K562 (cell line): ENCODE measurements around the gene TTC28. TPM values are rescaled to one million over a fixed set of nuclear protein-coding genes. Genes with fewer than 3 reads are reported as not detected.

ENCODE experiments used
- ATAC-seq: fragments of 200-7000 bp; cut with Tn5 transposase; 3 replicates; pipeline ENCODE4 v1.9.1; 2020; ENCODE audit warnings: moderate library complexity
- BruUV-seq: library from RNA; stranded (reverse); fragments of 400-500 nt; replicated peaks from 2 replicates; lab custom pipeline; 2021; lab: Mats Ljungman, UMichigan
- CTCF ChIA-PET: fragments of 300-600 bp; formaldehyde crosslinking; extraction: SDS; loops from one replicate; lab custom pipeline; 2021; ENCODE audit warnings: low intra/inter-chr PET ratio; lab: Yijun Ruan, JAX
- POLR2A ChIA-PET: fragments of 300-600, 350-650 bp; sonication (Branson Sonifier 250); formaldehyde crosslinking; extraction: SDS; loops from one replicate; lab custom pipeline; 2021; ENCODE audit warnings: antibody characterized with exemption, inconsistent platforms; lab: Yijun Ruan, JAX
- DNase-seq, 4 experiments: peaks; one replicate each; pipeline versions ENCODE4 v3.0.0 to v3.0.0-alpha.2; 2011 to 2018; ENCODE audit warnings: low spot score in 3 of 4, mixed read lengths in 3 of 4; ENCODE audit errors: extremely low read depth in 1 of 4
- FAIRE-seq: peaks from 2 replicates; lab custom pipeline; 2011; peaks lifted over from hg19 to GRCh38; lab: Jason Lieb, UNC
- H2AFZ ChIP-seq: 2 replicates; pipeline ENCODE4 v1.6.0; 2011; ENCODE audit warnings: low read depth, low read length, control low read depth, inconsistent platforms
- H3K27ac ChIP-seq: fragments of 200-600 bp; 3 replicates; pipeline ENCODE4 v1.8.0; 2011; ENCODE audit warnings: low read depth, mild to moderate bottlenecking, control low read depth, inconsistent platforms, low read length, moderate library complexity, mixed read lengths; ENCODE audit errors: extremely low read depth
- H3K27me3 ChIP-seq, 2 experiments: fragments of 300-600 bp in 1 of 2; 2 replicates in 1 of 2; 3 replicates in 1 of 2; pipeline versions ENCODE4 v1.6.0 to v1.8.0; 2011; ENCODE audit warnings: inconsistent platforms in 2 of 2, low read length in 2 of 2, mild to moderate bottlenecking in 1 of 2, mixed read lengths in 1 of 2, moderate library complexity in 1 of 2; ENCODE audit not compliant: control insufficient read depth in 2 of 2, insufficient read depth in 2 of 2
- H3K36me3 ChIP-seq: fragments of 300-600 bp; 3 replicates; pipeline ENCODE4 v1.8.0; 2011; ENCODE audit warnings: mild to moderate bottlenecking, low read length, inconsistent platforms; ENCODE audit not compliant: control insufficient read depth, insufficient read depth
- H3K4me1 ChIP-seq, 2 experiments: fragments of 200-600 bp in 1 of 2; replicated peaks in 1 of 2; 2 replicates in 1 of 2; 3 replicates in 1 of 2; pipeline versions ENCODE4 v1.5.1 to v1.8.0; 2011; ENCODE audit warnings: inconsistent platforms in 2 of 2, low read length in 2 of 2, mild to moderate bottlenecking in 1 of 2, mixed read lengths in 1 of 2, moderate library complexity in 1 of 2; ENCODE audit not compliant: control insufficient read depth in 2 of 2, insufficient read depth in 2 of 2
- H3K4me2 ChIP-seq: 2 replicates; pipeline ENCODE4 v1.6.1; 2011; ENCODE audit warnings: low read length, control low read depth, inconsistent platforms, mixed read lengths; ENCODE audit not compliant: insufficient read depth
- H3K4me3 ChIP-seq: fragments of 200-600 bp; sonication (generic), shearing (Covaris generic); 2 replicates; pipeline ENCODE4 v1.5.1; 2016; ENCODE audit warnings: control low read depth, inconsistent platforms
- H3K79me2 ChIP-seq: fragments of 200-600 bp; 3 replicates; pipeline ENCODE4 v1.8.0; 2011; ENCODE audit warnings: low read length, inconsistent platforms; ENCODE audit not compliant: control insufficient read depth, insufficient read depth
- H3K9ac ChIP-seq, 2 experiments: 2 replicates each; pipeline versions ENCODE4 v1.6.0 to v1.6.1; 2011; ENCODE audit warnings: low read depth in 2 of 2, low read length in 2 of 2, control low read depth in 1 of 2, inconsistent platforms in 1 of 2, mild to moderate bottlenecking in 1 of 2, mixed read lengths in 1 of 2; ENCODE audit not compliant: insufficient read depth in 1 of 2
- H3K9me1 ChIP-seq: one replicate; pipeline ENCODE4 v1.6.0; 2011; ENCODE audit warnings: inconsistent platforms, mild to moderate bottlenecking, low read length, moderate library complexity; ENCODE audit not compliant: control insufficient read depth, insufficient read depth
- H3K9me3 ChIP-seq: replicated peaks from 2 replicates; pipeline ENCODE4 v1.5.1; 2011; ENCODE audit warnings: low read depth, low read length, inconsistent platforms; ENCODE audit not compliant: control insufficient read depth, insufficient read depth
- H4K20me1 ChIP-seq: replicated peaks from 2 replicates; pipeline ENCODE4 v1.6.1; 2011; ENCODE audit warnings: low read length, inconsistent platforms, mixed read lengths; ENCODE audit not compliant: control insufficient read depth, insufficient read depth
- ASH1L ChIP-seq: fragments of 450-650 bp; IDR thresholded peaks from 2 replicates; pipeline ENCODE4 v1.6.1; 2018; ENCODE audit warnings: borderline replicate concordance, mild to moderate bottlenecking, low read depth; ENCODE audit not compliant: partially characterized antibody
- DACH1 ChIP-seq: fragments of 450-650 bp; IDR thresholded peaks from 2 replicates; pipeline ENCODE4 v1.6.1; 2018; ENCODE audit not compliant: partially characterized antibody
- KDM2B ChIP-seq: fragments of 250-450 bp; sonication (Bioruptor Pico); IDR thresholded peaks from 2 replicates; pipeline ENCODE4 v1.8.0; 2021; ENCODE audit warnings: mild to moderate bottlenecking, moderate library complexity
- PTRF ChIP-seq: fragments of 450-650 bp; IDR thresholded peaks from 2 replicates; pipeline ENCODE4 v1.6.1; 2016; ENCODE audit warnings: mild to moderate bottlenecking, missing genetic modification characterization, missing compliant biosample characterization
- RBM34 ChIP-seq: fragments of 200-400 bp; formaldehyde crosslinking; IDR thresholded peaks from 2 replicates; pipeline ENCODE4 v1.6.1; 2018; ENCODE audit warnings: low read length, borderline replicate concordance; ENCODE audit not compliant: insufficient read depth
- RUNX1 ChIP-seq: sonication (generic); IDR thresholded peaks from 2 replicates; pipeline ENCODE4 v1.6.1; 2016; ENCODE audit warnings: antibody characterized with exemption, low read depth
- TBL1XR1 ChIP-seq, 2 experiments: IDR thresholded peaks; 2 replicates each; pipeline ENCODE4 v1.6.1; 2012; ENCODE audit warnings: improper control_type of control experiment in 2 of 2, low read length in 2 of 2, mild to moderate bottlenecking in 1 of 2
- THAP12 ChIP-seq: fragments of 250-450 bp; sonication (Bioruptor Pico); IDR thresholded peaks from 2 replicates; pipeline ENCODE4 v1.9.0; 2021; ENCODE audit warnings: mild to moderate bottlenecking, inconsistent platforms
- ZFP1 ChIP-seq: fragments of 450-650 bp; formaldehyde crosslinking; IDR thresholded peaks from 2 replicates; pipeline ENCODE4 v1.4.0; 2020; ENCODE audit warnings: mild to moderate bottlenecking, mixed read lengths
- ZNF23 ChIP-seq: fragments of 250-450 bp; sonication (Bioruptor Pico); IDR thresholded peaks from 2 replicates; pipeline ENCODE4 v1.4.0; 2020; ENCODE audit warnings: mild to moderate bottlenecking
- ZNF695 ChIP-seq: fragments of 450-650 bp; formaldehyde crosslinking; IDR thresholded peaks from 2 replicates; pipeline ENCODE4 v1.4.0; 2020; ENCODE audit warnings: mild to moderate bottlenecking, moderate library complexity
- WGBS: fragments of 100-300 bp; shearing (Covaris generic); methylation state at CpG from one replicate; pipeline ENCODE4 v1.1.6; 2016; ENCODE audit warnings: low coverage, mixed read lengths; ENCODE audit not compliant: insufficient coverage; ENCODE audit errors: missing lambda C conversion rate; 5-methylcytosine and 5-hydroxymethylcytosine counted together
- in situ Hi-C: fragments of 300-500 bp; cut with MboI; formaldehyde crosslinking; loops from 4 replicates; pipeline ENCODE4 v1.15.0; 2018; ENCODE audit warnings: inconsistent platforms, mixed read lengths
- intact Hi-C: fragments of 100-400 bp; cut with micrococcal nuclease; formaldehyde crosslinking; loops from 2 replicates; pipeline ENCODE4 v1.14.2; 2022
- polyA plus RNA-seq, 8 experiments: library from polyadenylated mRNA; depleted of rRNA in 4 of 8; stranded (reverse) in 5 of 8; unstranded in 3 of 8; fragments of >200 nt; fragmentation: Nextera tagmentation in 2 of 8; fragmentation: Illumina TruSeq in 1 of 8; extraction: Ambion mirVana in 2 of 8; extraction: Trizol in 1 of 8; gene quantifications; 2 replicates each; pipeline versions ENCODE4 v1.2.1 to v1.2.3, GENCODE V29; 2011 to 2014; ENCODE audit warnings: inconsistent platforms in 1 of 8, missing spikeins in 1 of 8
- total RNA-seq, 7 experiments: library from RNA; depleted of rRNA in 6 of 7; stranded (reverse); fragments of >200 nt in 6 of 7; fragmentation: Illumina TruSeq in 2 of 7; extraction: Trizol in 2 of 7; gene quantifications; 2 replicates each; pipeline versions ENCODE4 v1.2.1 to v1.2.3, GENCODE V29; 2011 to 2021; ENCODE audit warnings: low replicate concordance in 1 of 7
- TF ChIP-seq, protein P1 (sequence below): sonication (generic); formaldehyde crosslinking; IDR thresholded peaks from 2 replicates; pipeline ENCODE4 v1.8.1; 2023; ENCODE audit warnings: mild to moderate bottlenecking, missing genetic modification reagents
- TF ChIP-seq, protein P2 (sequence below): fragments of 450-650 bp; formaldehyde crosslinking; IDR thresholded peaks from 2 replicates; pipeline ENCODE4 v1.4.0; 2020; ENCODE audit warnings: mild to moderate bottlenecking

TTC28 gene
- total and polyA plus RNA-seq, 9 of the 15 experiments (the other 6 are each of a cell fraction or from before 2014, with no cell fraction given) = 0.22 to 10.7 (median 3.1) TPM

GRCh38 chr22:28268171-28268570 lies 411.5 kb downstream of the TTC28 start:
- CTCF ChIA-PET = no interaction called here
- 58% methylated on average over 3 of the region's 3 CpGs for WGBS
- no TSS peak for BruUV-seq
- DNase-seq = no peak
- in situ Hi-C loops = no loop called here
- Histone ChIP-seq H3K9me1 (no peaks in the 10 kb centered on the region), H3K27ac (no peak overlapping the region), H2AFZ (no peak overlapping the region), H3K79me2 (no peaks in the 10 kb centered on the region), H3K4me2 (no peak overlapping the region)
- no peak for TF ChIP-seq RBM34
- no peak for TF ChIP-seq ZFP1 (CRISPR knock-in tag)
- no peak for TF ChIP-seq DACH1
- TF ChIP-seq ZNF695 (CRISPR knock-in tag) = no peak
- TF ChIP-seq, protein P1, sequence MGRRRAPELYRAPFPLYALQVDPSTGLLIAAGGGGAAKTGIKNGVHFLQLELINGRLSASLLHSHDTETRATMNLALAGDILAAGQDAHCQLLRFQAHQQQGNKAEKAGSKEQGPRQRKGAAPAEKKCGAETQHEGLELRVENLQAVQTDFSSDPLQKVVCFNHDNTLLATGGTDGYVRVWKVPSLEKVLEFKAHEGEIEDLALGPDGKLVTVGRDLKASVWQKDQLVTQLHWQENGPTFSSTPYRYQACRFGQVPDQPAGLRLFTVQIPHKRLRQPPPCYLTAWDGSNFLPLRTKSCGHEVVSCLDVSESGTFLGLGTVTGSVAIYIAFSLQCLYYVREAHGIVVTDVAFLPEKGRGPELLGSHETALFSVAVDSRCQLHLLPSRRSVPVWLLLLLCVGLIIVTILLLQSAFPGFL (CRISPR knock-in tag) = no peak
- no peak for TF ChIP-seq KDM2B (CRISPR knock-in tag)
- TF ChIP-seq, all 486 proteins: peak for 0
- Histone ChIP-seq H3K4me1 (no peaks in the 10 kb centered on the region), H3K9me3 (no peaks in the 10 kb centered on the region), H3K9ac (no peak overlapping the region), H3K4me3 (no peak overlapping the region), H3K36me3 (no peaks in the 10 kb centered on the region), H3K27me3 (no peaks in the 10 kb centered on the region), H4K20me1 (no peaks in the 10 kb centered on the region)
- intact Hi-C loops = no loop called here
- POLR2A ChIA-PET = no interaction called here
- FAIRE-seq (no peak), ATAC-seq (no peak)

- in situ Hi-C loops = no loop called here
- no peak for TF ChIP-seq RUNX1
- no peak for TF ChIP-seq ZNF23 (CRISPR knock-in tag)
- TF ChIP-seq KDM2B (CRISPR knock-in tag) = no peak
- no peak for TF ChIP-seq PTRF (tag)
- TF ChIP-seq, protein P2, sequence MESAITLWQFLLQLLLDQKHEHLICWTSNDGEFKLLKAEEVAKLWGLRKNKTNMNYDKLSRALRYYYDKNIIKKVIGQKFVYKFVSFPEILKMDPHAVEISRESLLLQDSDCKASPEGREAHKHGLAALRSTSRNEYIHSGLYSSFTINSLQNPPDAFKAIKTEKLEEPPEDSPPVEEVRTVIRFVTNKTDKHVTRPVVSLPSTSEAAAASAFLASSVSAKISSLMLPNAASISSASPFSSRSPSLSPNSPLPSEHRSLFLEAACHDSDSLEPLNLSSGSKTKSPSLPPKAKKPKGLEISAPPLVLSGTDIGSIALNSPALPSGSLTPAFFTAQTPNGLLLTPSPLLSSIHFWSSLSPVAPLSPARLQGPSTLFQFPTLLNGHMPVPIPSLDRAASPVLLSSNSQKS (CRISPR knock-in tag) = no peak
- no peak for TF ChIP-seq TBL1XR1 (IDR thresholded peaks at IDR 0.05; ENCODE audit: low read length in 2 of 2)
- TF ChIP-seq THAP12 = no peak
- TF ChIP-seq ASH1L = no peak
Measured at GRCh38 chr22:28260619-28261018, 419.0 kb downstream of the TTC28 start.

More at GRCh38 chr22:28260619-28261018, 419.0 kb downstream of the TTC28 start:
- Histone ChIP-seq H3K27ac (no peak overlapping the region), H4K20me1 (no peaks in the 10 kb centered on the region), H3K27me3 (no peaks in the 10 kb centered on the region), H3K4me1 (no peaks in the 10 kb centered on the region), H2AFZ (no peak overlapping the region), H3K4me3 (no peak overlapping the region), H3K9me3 (no peaks in the 10 kb centered on the region), H3K9me1 (no peaks in the 10 kb centered on the region), H3K36me3 (no peaks in the 10 kb centered on the region), H3K79me2 (no peaks in the 10 kb centered on the region), H3K4me2 (no peak overlapping the region), H3K9ac (no peak overlapping the region)
- WGBS = 92% methylated on average over 2 of the region's 2 CpGs
- BruUV-seq = no TSS peak
- ATAC-seq (no peak), FAIRE-seq (no peak), DNase-seq (no peak)
- POLR2A ChIA-PET = no interaction called here
- intact Hi-C loops = no loop called here
- CTCF ChIA-PET = no interaction called here
